CD8-positive, alpha-beta memory T cell (primary cell): ENCODE measurements around the gene GOLGA8T. TPM values are rescaled to one million over a fixed set of nuclear protein-coding genes. Genes with fewer than 3 reads are reported as not detected.
"Not testable (repeated sequence)": the region's sequence is repeated elsewhere in the genome, so short reads cannot be mapped to it uniquely, and the experiment has no call there.

ENCODE experiments used
- CTCF ChIA-PET: fragments of 350-600 bp; sonication (Branson Sonifier 250); formaldehyde crosslinking; loops from one replicate; lab custom pipeline; 2021; ENCODE audit warnings: antibody characterized with exemption; lab: Charles Lee
- POLR2A ChIA-PET: fragments of 350-600 bp; sonication (Branson Sonifier 250); formaldehyde crosslinking; loops from one replicate; lab custom pipeline; 2021; ENCODE audit warnings: antibody characterized with exemption; lab: Charles Lee
- DNase-seq, 5 donors: peaks; one replicate each; pipeline versions ENCODE4 v3.0.0 to v3.0.0-alpha.2; 2020 to 2022; ENCODE audit warnings: mixed read lengths in 1 of 5
- H3K27ac ChIP-seq: one replicate; pipeline ENCODE4 v1.7.0; 2013; ENCODE audit warnings: low read depth, mild to moderate bottlenecking, low read length, moderate library complexity
- H3K27me3 ChIP-seq: 2 replicates; pipeline ENCODE4 v1.7.0; 2013; ENCODE audit warnings: low read length, mild to moderate bottlenecking; ENCODE audit not compliant: insufficient read depth, poor library complexity, severe bottlenecking
- H3K36me3 ChIP-seq: 2 replicates; pipeline ENCODE4 v1.7.0; 2013; ENCODE audit warnings: mild to moderate bottlenecking, low read length, moderate library complexity; ENCODE audit not compliant: insufficient read depth
- H3K4me1 ChIP-seq: 2 replicates; pipeline ENCODE4 v1.7.0; 2013; ENCODE audit warnings: mild to moderate bottlenecking, low read length, moderate library complexity; ENCODE audit not compliant: insufficient read depth
- H3K4me3 ChIP-seq: 2 replicates; pipeline ENCODE4 v1.7.0; 2013; ENCODE audit warnings: mild to moderate bottlenecking, low read length
- H3K9me3 ChIP-seq: 2 replicates; pipeline ENCODE4 v1.7.0; 2013; ENCODE audit warnings: mild to moderate bottlenecking, low read length
- H3K27ac Mint-ChIP-seq, 8 donors: one replicate each; pipeline ENCODE4 v1.8.0; 2020 to 2021; ENCODE audit warnings: mixed read lengths in 8 of 8, mild to moderate bottlenecking in 6 of 8, inconsistent platforms in 3 of 8, moderate library complexity in 3 of 8
- H3K27me3 Mint-ChIP-seq, 2 donors: one replicate each; pipeline ENCODE4 v1.8.0; 2020 to 2021; ENCODE audit warnings: mixed read lengths in 2 of 2, mild to moderate bottlenecking in 1 of 2, moderate library complexity in 1 of 2
- H3K36me3 Mint-ChIP-seq, 3 donors: one replicate each; pipeline ENCODE4 v1.8.0; 2020 to 2021; ENCODE audit warnings: mixed read lengths in 3 of 3, inconsistent platforms in 1 of 3, mild to moderate bottlenecking in 1 of 3
- H3K4me1 Mint-ChIP-seq, 3 donors: one replicate each; pipeline ENCODE4 v1.8.0; 2020 to 2021; ENCODE audit warnings: mixed read lengths in 3 of 3, inconsistent platforms in 1 of 3, mild to moderate bottlenecking in 1 of 3
- H3K4me3 Mint-ChIP-seq, 7 donors: one replicate each; pipeline ENCODE4 v1.8.0; 2020 to 2021; ENCODE audit warnings: mixed read lengths in 7 of 7, mild to moderate bottlenecking in 6 of 7, moderate library complexity in 4 of 7, inconsistent platforms in 2 of 7
- H3K9me3 Mint-ChIP-seq, 5 donors: one replicate each; pipeline ENCODE4 v1.8.0; 2020 to 2022; ENCODE audit warnings: mixed read lengths in 5 of 5, mild to moderate bottlenecking in 3 of 5, moderate library complexity in 2 of 5, inconsistent platforms in 1 of 5
- polyA plus RNA-seq: library from polyadenylated mRNA; unstranded; fragments of 300-500 nt; fragmentation: Illumina TruSeq; gene quantifications from one replicate; pipeline ENCODE4 v1.2.3, GENCODE V29; 2021
- total RNA-seq, 2 experiments: library from RNA; stranded (reverse); gene quantifications; one replicate each; pipeline ENCODE4 v1.2.3, GENCODE V29; 2021

The GOLGA8T gene
- total and polyA plus RNA-seq, 3 experiments from 2014 or later: not detected

DNA sequence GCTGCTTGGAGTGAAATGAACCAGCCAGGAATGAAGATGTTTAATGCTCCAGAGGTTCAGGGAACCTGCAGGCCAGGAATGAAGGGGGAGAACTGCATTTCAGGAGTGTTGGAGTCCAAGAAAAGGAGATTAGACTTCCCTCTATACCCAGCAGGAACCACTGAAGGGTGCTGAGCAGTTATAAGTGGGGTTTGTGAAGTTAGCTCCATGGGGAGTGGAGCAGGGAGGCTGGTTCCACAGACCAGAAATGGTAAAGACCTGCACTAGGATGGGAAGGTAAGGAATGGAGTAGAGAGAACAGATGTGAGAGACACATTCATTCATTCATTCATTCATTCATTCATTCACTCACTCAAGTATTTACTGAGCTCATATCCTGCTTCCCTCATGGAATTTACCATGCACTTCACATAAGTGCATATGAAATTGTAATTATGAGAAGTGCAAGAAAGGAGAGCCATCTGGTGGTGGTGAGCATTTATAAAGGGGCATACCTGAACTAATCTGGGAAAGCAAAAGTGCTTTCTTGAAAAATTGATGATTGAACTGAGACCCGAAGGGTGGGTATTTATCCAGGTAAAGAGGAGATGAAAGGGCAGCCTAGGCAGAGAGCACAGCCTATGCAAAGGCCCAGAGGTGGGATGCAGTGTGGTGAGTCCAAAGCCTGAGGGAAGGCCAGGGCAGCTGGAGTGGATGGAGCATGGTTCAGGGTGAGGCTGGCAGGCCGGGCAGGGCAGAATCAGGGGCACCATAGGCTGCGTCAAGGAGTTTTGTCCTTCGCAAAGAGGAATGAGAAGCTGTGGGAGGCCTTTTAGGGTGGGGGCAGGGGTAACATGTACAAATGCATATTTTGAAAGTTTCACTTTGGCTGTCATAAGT is 27.9 kb downstream of the GOLGA8T start:
- H3K27ac Mint-ChIP-seq, H3K9me3 ChIP-seq, POLR2A ChIA-PET, H3K36me3 ChIP-seq, H3K4me3 ChIP-seq, H3K4me1 Mint-ChIP-seq, DNase-seq, H3K27me3 Mint-ChIP-seq, CTCF ChIA-PET, H3K4me1 ChIP-seq, H3K9me3 Mint-ChIP-seq, H3K27ac ChIP-seq, H3K4me3 Mint-ChIP-seq, H3K36me3 Mint-ChIP-seq, H3K27me3 ChIP-seq: not testable (repeated sequence)

DNA sequence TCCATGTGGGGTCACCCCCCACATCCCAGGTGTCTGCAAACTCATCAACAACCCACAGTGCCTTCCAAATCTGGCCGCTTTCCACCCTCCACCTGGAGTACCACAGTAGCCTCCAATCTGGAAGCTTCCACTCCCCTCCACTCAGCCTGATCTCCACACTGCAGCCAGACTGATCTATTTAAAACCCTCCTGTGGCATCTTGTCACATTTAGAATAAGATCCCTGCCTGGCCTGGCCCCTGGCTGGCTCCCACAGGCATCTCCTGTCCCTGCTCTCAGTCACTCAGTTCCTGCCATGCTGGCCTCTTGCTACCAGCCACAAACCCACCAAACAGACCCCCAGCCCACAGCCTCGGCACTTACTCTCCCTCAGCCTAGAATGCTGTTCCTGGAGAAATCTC is 28.9 kb downstream of the GOLGA8T start:
- DNase-seq, H3K27me3 Mint-ChIP-seq, H3K4me1 Mint-ChIP-seq, H3K4me1 ChIP-seq, H3K36me3 Mint-ChIP-seq, H3K9me3 ChIP-seq, CTCF ChIA-PET, H3K27ac ChIP-seq, H3K36me3 ChIP-seq, H3K27ac Mint-ChIP-seq, H3K27me3 ChIP-seq, H3K9me3 Mint-ChIP-seq, POLR2A ChIA-PET, H3K4me3 ChIP-seq, H3K4me3 Mint-ChIP-seq: not testable (repeated sequence)

GRCh38 chr15:30164257-30164656 is 29.4 kb downstream of the GOLGA8T start:
- H3K27ac ChIP-seq, H3K9me3 Mint-ChIP-seq, POLR2A ChIA-PET, H3K27ac Mint-ChIP-seq, H3K4me1 ChIP-seq, H3K27me3 ChIP-seq, H3K36me3 Mint-ChIP-seq, DNase-seq, H3K4me3 Mint-ChIP-seq, H3K4me1 Mint-ChIP-seq, H3K9me3 ChIP-seq, H3K27me3 Mint-ChIP-seq, CTCF ChIA-PET, H3K4me3 ChIP-seq, H3K36me3 ChIP-seq: not testable (repeated sequence)

DNA sequence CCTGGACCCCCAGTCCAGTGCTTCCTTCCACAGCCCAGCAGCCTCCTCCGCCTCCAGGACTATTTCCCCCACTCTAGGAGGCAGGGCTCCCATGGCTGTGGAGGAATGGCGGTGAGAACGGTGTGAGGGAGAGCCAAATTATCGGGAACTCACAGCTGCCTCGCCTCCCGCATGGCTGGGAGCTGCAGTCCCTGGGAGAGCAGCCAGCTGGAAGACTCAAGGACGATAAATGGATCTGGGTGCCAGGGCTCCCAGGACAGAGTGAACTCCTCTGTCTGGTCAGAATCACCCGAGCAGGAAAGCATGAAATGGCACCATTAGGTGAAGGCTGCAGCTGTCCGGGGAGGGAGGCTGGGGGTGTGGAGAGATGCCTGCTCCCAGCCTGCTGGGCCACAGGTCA is 32.6 kb downstream of the GOLGA8T start:
- H3K36me3 ChIP-seq, DNase-seq, CTCF ChIA-PET, H3K27me3 Mint-ChIP-seq, H3K4me1 ChIP-seq, H3K4me3 Mint-ChIP-seq, H3K27me3 ChIP-seq, H3K27ac Mint-ChIP-seq, H3K4me3 ChIP-seq, H3K27ac ChIP-seq, POLR2A ChIA-PET, H3K9me3 ChIP-seq, H3K36me3 Mint-ChIP-seq, H3K9me3 Mint-ChIP-seq, H3K4me1 Mint-ChIP-seq: not testable (repeated sequence)

- DNase-seq, CTCF ChIA-PET, H3K27me3 Mint-ChIP-seq, H3K4me3 Mint-ChIP-seq, H3K4me3 ChIP-seq, H3K36me3 ChIP-seq, H3K27ac Mint-ChIP-seq, H3K9me3 ChIP-seq, H3K36me3 Mint-ChIP-seq, POLR2A ChIA-PET, H3K27ac ChIP-seq, H3K4me1 Mint-ChIP-seq, H3K4me1 ChIP-seq, H3K9me3 Mint-ChIP-seq, H3K27me3 ChIP-seq: not testable (repeated sequence)
Observed at GRCh38 chr15:30167886-30168285, 33.0 kb downstream of the GOLGA8T start.

- CTCF ChIA-PET, POLR2A ChIA-PET, H3K36me3 Mint-ChIP-seq, H3K4me1 ChIP-seq, H3K4me3 ChIP-seq, H3K27me3 Mint-ChIP-seq, DNase-seq, H3K4me3 Mint-ChIP-seq, H3K27ac Mint-ChIP-seq, H3K9me3 Mint-ChIP-seq, H3K9me3 ChIP-seq, H3K27ac ChIP-seq, H3K27me3 ChIP-seq, H3K36me3 ChIP-seq: not testable (repeated sequence)
- peaks cover 6 to 12% (median 11%) of the 10 kb centered on the region in 3 donors for H3K4me1 Mint-ChIP-seq
Observed at GRCh38 chr15:30171452-30171851, 36.6 kb downstream of the GOLGA8T start.

- DNase-seq: peak; percentile 37 to 71 (median 57)
- H3K27ac Mint-ChIP-seq: peak overlapping the region in 5 of 8 donors; percentile 1 to 83 (median 44)
- CTCF ChIA-PET: not testable (repeated sequence)
Observed at GRCh38 chr15:30173041-30173608, 38.3 kb downstream of the GOLGA8T start.

DNA sequence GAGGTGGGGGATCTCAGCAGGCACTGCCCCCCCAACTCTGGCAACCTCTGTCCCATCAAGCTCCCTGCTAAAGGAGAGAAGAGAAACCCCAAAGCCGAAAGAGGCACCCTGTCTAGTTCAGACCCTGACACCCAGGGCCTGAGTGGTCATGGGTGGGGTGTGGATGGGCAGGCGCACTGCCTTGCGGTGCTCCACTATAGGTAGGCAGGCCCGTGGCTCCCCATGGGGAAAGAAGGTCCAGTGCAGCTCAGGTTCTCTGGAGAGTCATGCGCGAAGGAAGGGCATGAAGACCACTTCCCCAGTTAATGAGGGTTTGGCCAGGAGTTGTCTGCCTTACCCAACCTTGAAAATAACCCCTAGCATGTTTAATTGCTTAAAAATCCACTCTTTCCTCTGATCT is 40.4 kb downstream of the GOLGA8T start:
- DNase-seq: peak in 1 of 5 donors; percentile 33
- POLR2A ChIA-PET, H3K27ac ChIP-seq, H3K27ac Mint-ChIP-seq, H3K4me3 Mint-ChIP-seq, H3K9me3 ChIP-seq, H3K36me3 Mint-ChIP-seq, H3K9me3 Mint-ChIP-seq, CTCF ChIA-PET, H3K36me3 ChIP-seq, H3K4me1 ChIP-seq, H3K27me3 Mint-ChIP-seq, H3K4me3 ChIP-seq, H3K27me3 ChIP-seq: not testable (repeated sequence)
- H3K4me1 Mint-ChIP-seq: peaks cover 6 to 12% (median 11%) of the 10 kb centered on the region in 3 donors

More at GRCh38 chr15:30173041-30173608, 38.3 kb downstream of the GOLGA8T start:
- H3K27ac ChIP-seq, H3K27me3 ChIP-seq, H3K4me1 ChIP-seq, H3K9me3 ChIP-seq, H3K36me3 Mint-ChIP-seq, POLR2A ChIA-PET, H3K36me3 ChIP-seq, H3K4me3 ChIP-seq, H3K27me3 Mint-ChIP-seq, H3K9me3 Mint-ChIP-seq: not testable (repeated sequence)
- Mint-ChIP-seq H3K4me1 (peaks cover 6 to 12% (median 11%) of the 10 kb centered on the region in 3 donors), H3K4me3 (peak overlapping the region in 1 of 7 donors; percentile 46)
